Activated CD4-positive, alpha-beta T cell treated with anti-CD3 and anti-CD28 coated beads, Interleukin-2, amount 10 ng/mL, durations not matched to agents 24 days and 14 days (primary cell): ENCODE data around the gene CAMKMT. TPM values are rescaled to one million over a fixed set of nuclear protein-coding genes. Genes with fewer than 3 reads are reported as not detected.
"Not testable (repeated sequence)": the region's sequence is repeated elsewhere in the genome, so short reads cannot be mapped to it uniquely, and the experiment has no call there.

ENCODE experiments used
- DNase-seq: peaks from one replicate; pipeline ENCODE4 v3.0.0; 2022
- H3K27ac Mint-ChIP-seq: one replicate; pipeline ENCODE4 v1.8.0; 2022; ENCODE audit warnings: mild to moderate bottlenecking, mixed read lengths
- H3K27me3 Mint-ChIP-seq: one replicate; pipeline ENCODE4 v1.8.0; 2022; ENCODE audit warnings: mixed read lengths
- H3K36me3 Mint-ChIP-seq: one replicate; pipeline ENCODE4 v1.8.0; 2022; ENCODE audit warnings: low read depth, mild to moderate bottlenecking, mixed read lengths
- H3K4me1 Mint-ChIP-seq: one replicate; pipeline ENCODE4 v1.8.0; 2021; ENCODE audit warnings: mixed read lengths
- H3K4me3 Mint-ChIP-seq: one replicate; pipeline ENCODE4 v1.8.0; 2022; ENCODE audit warnings: mild to moderate bottlenecking, moderate library complexity, mixed read lengths
- H3K9me3 Mint-ChIP-seq: one replicate; pipeline ENCODE4 v1.8.0; 2021; ENCODE audit warnings: mixed read lengths
- intact Hi-C: fragments of 100-400 bp; cut with micrococcal nuclease; formaldehyde crosslinking; loops from one replicate; pipeline ENCODE4 v1.15.1; 2023
- total RNA-seq: library from RNA; stranded (reverse); gene quantifications from 2 replicates; pipeline ENCODE4 v1.2.3, GENCODE V29; 2022

The CAMKMT gene
- total RNA-seq, 1 donor from 2014 or later, result 16.2 TPM

- no peak overlapping the region for H3K27ac Mint-ChIP-seq
- intact Hi-C loops, result loop anchor here (10.0 kb wide), 1 partner anchor 99 kb away; no protein-coding TSS in a partner anchor
- no peak for DNase-seq
- H3K36me3 Mint-ChIP-seq, result no peaks in the 10 kb centered on the region
- H3K4me3 Mint-ChIP-seq, result no peak overlapping the region
- H3K27me3 Mint-ChIP-seq, result peaks cover 4% of the 10 kb centered on the region
- H3K9me3 Mint-ChIP-seq, result no peaks in the 10 kb centered on the region
- peaks cover 5% of the 10 kb centered on the region for H3K4me1 Mint-ChIP-seq
Observed at GRCh38 chr2:44566059-44566458, 204.3 kb downstream of the CAMKMT start.

- H3K27ac Mint-ChIP-seq, result no peak overlapping the region
- peaks cover 9% of the 10 kb centered on the region for H3K4me1 Mint-ChIP-seq
- H3K36me3 Mint-ChIP-seq, result no peaks in the 10 kb centered on the region
- no peak overlapping the region for H3K4me3 Mint-ChIP-seq
- no peak for DNase-seq
- peaks cover 4% of the 10 kb centered on the region for H3K27me3 Mint-ChIP-seq
- intact Hi-C loops, result loop anchor here (10.0 kb wide), 1 partner anchor 95 kb away; no protein-coding TSS in a partner anchor
- H3K9me3 Mint-ChIP-seq, result no peaks in the 10 kb centered on the region
Observed at GRCh38 chr2:44569491-44569890, 207.7 kb downstream of the CAMKMT start.

- no peaks in the 10 kb centered on the region for H3K36me3 Mint-ChIP-seq
- no peak overlapping the region for H3K27ac Mint-ChIP-seq
- H3K4me3 Mint-ChIP-seq, result no peak overlapping the region
- peaks cover 9% of the 10 kb centered on the region for H3K4me1 Mint-ChIP-seq
- no peak for DNase-seq
- intact Hi-C loops, result loop anchor here (10.0 kb wide), 1 partner anchor 265 kb away; no protein-coding TSS in a partner anchor
- H3K27me3 Mint-ChIP-seq, result peaks cover 4% of the 10 kb centered on the region
- H3K9me3 Mint-ChIP-seq, result no peaks in the 10 kb centered on the region
Observed at GRCh38 chr2:44570271-44570670, 208.5 kb downstream of the CAMKMT start.

GRCh38 chr2:44570777-44571176 is 209.0 kb downstream of the CAMKMT start:
- peaks cover 9% of the 10 kb centered on the region for H3K4me1 Mint-ChIP-seq
- intact Hi-C loops, result loop anchor here (10.0 kb wide), 1 partner anchor 264 kb away; no protein-coding TSS in a partner anchor
- no peak for DNase-seq
- H3K4me3 Mint-ChIP-seq, result no peak overlapping the region
- H3K36me3 Mint-ChIP-seq, result no peaks in the 10 kb centered on the region
- H3K9me3 Mint-ChIP-seq, result no peaks in the 10 kb centered on the region
- no peak overlapping the region for H3K27ac Mint-ChIP-seq
- H3K27me3 Mint-ChIP-seq, result peaks cover 4% of the 10 kb centered on the region

- H3K4me3 Mint-ChIP-seq, result no peak overlapping the region
- intact Hi-C loops, result loop anchor here (10.0 kb wide), 1 partner anchor 262 kb away; no protein-coding TSS in a partner anchor
- no peak overlapping the region for H3K27ac Mint-ChIP-seq
- peaks cover 4% of the 10 kb centered on the region for H3K27me3 Mint-ChIP-seq
- no peaks in the 10 kb centered on the region for H3K36me3 Mint-ChIP-seq
- peaks cover 9% of the 10 kb centered on the region for H3K4me1 Mint-ChIP-seq
- DNase-seq, result no peak
- H3K9me3 Mint-ChIP-seq, result no peaks in the 10 kb centered on the region
Observed at GRCh38 chr2:44572196-44572900, 210.6 kb downstream of the CAMKMT start.

GRCh38 chr2:44573996-44574395 is 212.2 kb downstream of the CAMKMT start:
- Mint-ChIP-seq H3K4me3 (no peak overlapping the region), H3K9me3 (no peaks in the 10 kb centered on the region), H3K36me3 (no peaks in the 10 kb centered on the region), H3K4me1 (peaks cover 17% of the 10 kb centered on the region), H3K27ac (no peak overlapping the region), H3K27me3 (peaks cover 4% of the 10 kb centered on the region)
- DNase-seq, result no peak
- intact Hi-C loops, result loop anchor here (10.0 kb wide), 1 partner anchor 261 kb away; no protein-coding TSS in a partner anchor

- Mint-ChIP-seq H3K4me1 (peaks cover 18% of the 10 kb centered on the region), H3K27ac (peak overlapping the region; percentile 72), H3K36me3 (no peaks in the 10 kb centered on the region), H3K4me3 (peak overlapping the region; percentile 63), H3K9me3 (no peaks in the 10 kb centered on the region), H3K27me3 (no peaks in the 10 kb centered on the region)
- intact Hi-C loops, result loop anchor here (1.0 to 10.0 kb wide), 3 partner anchors 38 to 919 kb away; no protein-coding TSS in a partner anchor
- no peak for DNase-seq
Observed at GRCh38 chr2:44578471-44579093, 216.8 kb downstream of the CAMKMT start.

- H3K4me1 Mint-ChIP-seq, result peaks cover 18% of the 10 kb centered on the region
- H3K36me3 Mint-ChIP-seq, result no peaks in the 10 kb centered on the region
- H3K27ac Mint-ChIP-seq, result peak overlapping the region; percentile 72
- no peaks in the 10 kb centered on the region for H3K27me3 Mint-ChIP-seq
- no peak for DNase-seq
- intact Hi-C loops, result loop anchor here (5.0 to 10.0 kb wide), 2 partner anchors 256 to 918 kb away; no protein-coding TSS in a partner anchor
- no peaks in the 10 kb centered on the region for H3K9me3 Mint-ChIP-seq
- H3K4me3 Mint-ChIP-seq, result peak overlapping the region; percentile 63
Observed at GRCh38 chr2:44579115-44579836, 217.5 kb downstream of the CAMKMT start.

- DNase-seq, result no peak
- intact Hi-C loops, result loop anchor here (5.0 to 10.0 kb wide), 2 partner anchors 255 to 917 kb away; no protein-coding TSS in a partner anchor
- H3K9me3 Mint-ChIP-seq, result no peaks in the 10 kb centered on the region
- peaks cover 18% of the 10 kb centered on the region for H3K4me1 Mint-ChIP-seq
- H3K36me3 Mint-ChIP-seq, result no peaks in the 10 kb centered on the region
- H3K27me3 Mint-ChIP-seq, result no peaks in the 10 kb centered on the region
- peak overlapping the region; percentile 34 for H3K4me3 Mint-ChIP-seq
- H3K27ac Mint-ChIP-seq, result no peak overlapping the region
Observed at GRCh38 chr2:44579837-44580230, 218.1 kb downstream of the CAMKMT start.

- intact Hi-C loops, result no loop called here
Observed at GRCh38 chr2:44580875-44581515, 219.2 kb downstream of the CAMKMT start.

GRCh38 chr2:44582363-44583008 is 220.7 kb downstream of the CAMKMT start:
- H3K36me3 Mint-ChIP-seq, result no peaks in the 10 kb centered on the region
- no peak overlapping the region for H3K27ac Mint-ChIP-seq
- H3K4me1 Mint-ChIP-seq, result peaks cover 21% of the 10 kb centered on the region
- H3K27me3 Mint-ChIP-seq, result no peaks in the 10 kb centered on the region
- DNase-seq, result no peak
- no peaks in the 10 kb centered on the region for H3K9me3 Mint-ChIP-seq
- intact Hi-C loops, result no loop called here
- no peak overlapping the region for H3K4me3 Mint-ChIP-seq

More at GRCh38 chr2:44580875-44581515, 219.2 kb downstream of the CAMKMT start:
- Mint-ChIP-seq H3K36me3 (no peaks in the 10 kb centered on the region), H3K4me1 (peaks cover 21% of the 10 kb centered on the region), H3K27ac (no peak overlapping the region), H3K27me3 (no peaks in the 10 kb centered on the region), H3K9me3 (no peaks in the 10 kb centered on the region), H3K4me3 (no peak overlapping the region)
- no peak for DNase-seq

GRCh38 chr2:44595615-44596014 is 233.9 kb downstream of the CAMKMT start:
- H3K27ac Mint-ChIP-seq, result not testable (repeated sequence)

More at GRCh38 chr2:44595615-44596014, 233.9 kb downstream of the CAMKMT start:
- H3K9me3 Mint-ChIP-seq, H3K4me3 Mint-ChIP-seq, H3K27me3 Mint-ChIP-seq, H3K36me3 Mint-ChIP-seq, intact Hi-C loops, H3K4me1 Mint-ChIP-seq, DNase-seq: not testable (repeated sequence)
